ENCODE data around the gene KMT2D. TPM values are rescaled to one million over a fixed set of nuclear protein-coding genes. Genes with fewer than 3 reads are reported as not detected.

KMT2D gene
- total and polyA plus RNA-seq, 2 of the 8 experiments (the other 6 are each of a cell fraction or from before 2014, with no cell fraction given): 9.1 to 86.3 TPM

DNA sequence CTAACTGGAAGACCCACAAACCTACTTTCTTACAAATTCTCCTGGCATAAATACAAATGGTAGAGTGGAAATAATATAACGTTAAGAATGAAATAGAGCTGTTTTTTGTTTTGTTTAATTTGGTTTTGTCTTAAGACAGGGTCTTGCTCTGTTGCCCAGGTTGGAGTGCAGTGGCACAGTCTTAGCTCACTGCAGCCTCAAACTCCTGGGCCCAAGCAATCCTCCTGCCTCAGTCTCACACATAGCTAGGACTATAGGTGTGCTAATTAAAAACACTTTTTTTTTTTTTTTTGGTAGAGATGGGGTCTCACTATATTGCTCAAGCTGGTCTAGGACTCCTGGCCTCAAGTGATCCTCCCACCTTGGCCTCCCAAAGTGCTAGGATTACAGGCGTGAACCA, 38.1 kb upstream of the KMT2D start:
- Histone ChIP-seq H3K4me2 (ENCODE audit: insufficient read depth in 1 of 2, low read depth in 2 of 2, low read length in 2 of 2) (no peak overlapping the region), H3K23ac (ENCODE audit: insufficient read length) (no peak overlapping the region), H3K79me1 (ENCODE audit: low read depth, low read length) (no peaks in the 10 kb centered on the region), H4K8ac (ENCODE audit: extremely low read depth, insufficient read depth, low read length) (no peak overlapping the region), H3K14ac (ENCODE audit: insufficient read length) (no peak overlapping the region), H3K9ac (replicated peaks in 1 of 4; ENCODE audit: extremely low read depth in 1 of 4, low read depth in 3 of 4, low read length in 3 of 4) (no peak overlapping the region), H4K91ac (replicated peaks; ENCODE audit: insufficient read length, low read length) (no peak overlapping the region), H3K36me3 (ENCODE audit: control insufficient read depth in 2 of 4, insufficient read depth in 4 of 4, low read length in 3 of 4) (peaks cover 10 to 29% (median 20%) of the 10 kb centered on the region in 4 experiments; a peak in 6 of 8 replicates), H4K5ac (ENCODE audit: insufficient read length, low read depth, low read length) (no peak overlapping the region), H3K79me2 (ENCODE audit: control insufficient read depth in 1 of 2, insufficient read depth in 2 of 2, low read length in 2 of 2) (no peaks in the 10 kb centered on the region), H3K4me3 (ENCODE audit: extremely low read depth in 1 of 4, insufficient read depth in 2 of 4, low read depth in 3 of 4, low read length in 4 of 4) (no peak overlapping the region), H4K20me1 (replicated peaks in 1 of 2; ENCODE audit: control insufficient read depth in 1 of 2, insufficient read depth in 2 of 2, low read length in 2 of 2) (peaks cover under 1 to 2% of the 10 kb centered on the region in 2 experiments), H3K4me1 (replicated peaks in 1 of 4; ENCODE audit: control insufficient read depth in 3 of 4, insufficient read depth in 4 of 4, low read length in 3 of 4) (peaks cover 0 to 9% (median 7%) of the 10 kb centered on the region in 4 experiments; a peak in 4 of 7 replicates), H3K27ac (ENCODE audit: low read depth, low read length) (no peak overlapping the region), H3K23me2 (ENCODE audit: low read depth, low read length) (peaks cover 6% of the 10 kb centered on the region), H2BK20ac (ENCODE audit: low read length) (no peak overlapping the region), H2BK12ac (ENCODE audit: low read depth, low read length) (no peak overlapping the region), H2BK15ac (ENCODE audit: low read length) (no peak overlapping the region), H3K4ac (replicated peaks; ENCODE audit: insufficient read length, low read depth, low read length) (no peak overlapping the region), H2BK5ac (ENCODE audit: low read depth, low read length) (no peak overlapping the region), H3K18ac (ENCODE audit: extremely low read depth, low read length) (no peak overlapping the region), H2AFZ (ENCODE audit: low read length) (no peak overlapping the region), H3K27me3 (replicated peaks in 1 of 4; ENCODE audit: control insufficient read depth in 3 of 4, extremely low read depth in 1 of 4, insufficient read depth in 3 of 4, low read length in 3 of 4) (peaks cover 9 to 17% (median 16%) of the 10 kb centered on the region in 4 experiments), H3K56ac (replicated peaks; ENCODE audit: insufficient read length, low read depth, low read length) (no peak overlapping the region), H2AK5ac (ENCODE audit: low read depth, low read length) (no peak overlapping the region), H3K9me3 (ENCODE audit: insufficient read depth in 2 of 2, low read depth in 1 of 2, low read length in 1 of 2) (no peaks in the 10 kb centered on the region), H2BK120ac (replicated peaks; ENCODE audit: low read depth, low read length) (no peak overlapping the region)
- DNase-seq (ENCODE audit: low read depth in 1 of 2, low spot score in 2 of 2) (no peak), FAIRE-seq (no peak)
- ChIA-PET CTCF (ENCODE audit: partially characterized antibody) (interaction anchor here (0.6 to 16.2 kb wide), 24 partner anchors 11 to 478 kb away, joined by 3 to 235 read pairs (median 4); partner anchors contain the start of genes LMBR1L, RHEBL1 and TUBA1B), POLR2A (ENCODE audit: partially characterized antibody) (interaction anchor here (0.8 to 4.4 kb wide), 10 partner anchors 9 to 81 kb away, joined by 3 to 27 read pairs (median 4); partner anchors contain the start of genes KMT2D, LMBR1L and TUBA1B)
- TF ChIP-seq ATF2 (IDR thresholded peaks at IDR 0.05; ENCODE audit: low read length): no peak
- TF ChIP-seq PHF8 (conservative IDR thresholded peaks at IDR 0.05; ENCODE audit: low read depth, low read length): no peak
- TF ChIP-seq USF2 (IDR thresholded peaks at IDR 0.05; ENCODE audit: low read length): no peak
- no peak for TF ChIP-seq TBP (IDR thresholded peaks at IDR 0.05; ENCODE audit: low read depth, low read length)
- TF ChIP-seq ZNF274 (IDR thresholded peaks at IDR 0.05; ENCODE audit: borderline replicate concordance, extremely low read depth, low read length): no peak
- no peak for TF ChIP-seq FOSL1 (IDR thresholded peaks at IDR 0.05; ENCODE audit: insufficient read depth, low read depth, low read length)
- no peak for TF ChIP-seq CTCF (IDR thresholded peaks at IDR 0.05; ENCODE audit: control extremely low read depth in 1 of 3, insufficient read depth in 1 of 3, low read depth in 1 of 3, low read length in 3 of 3)
- WGBS, 2 experiments (ENCODE audit: extremely low coverage in 1 of 2, insufficient coverage in 1 of 2, insufficient read length in 1 of 2, insufficient replicate concordance in 2 of 2, low coverage in 1 of 2, low lambda C conversion rate in 2 of 2, missing lambda C conversion rate in 1 of 2): 81% methylated on average over 1 of the region's 2 CpGs; no CpG with 5 or more reads in 1 of the 2 experiments

Data from H1 (cell line).